SKM-1 treated with dmso at 0.1 percent for 144 hours (cell line): ENCODE measurements around the gene RAC3.

Experiments
- DNase-seq: peaks from one replicate; lab custom pipeline; 2025; ENCODE audit not compliant: unreplicated experiment; lab: John Stamatoyannopoulos, UW

The RAC3 gene

GRCh38 chr17:82011617-82012187, 19.8 kb upstream of the RAC3 start:
- DNase-seq, result no peak

DNA sequence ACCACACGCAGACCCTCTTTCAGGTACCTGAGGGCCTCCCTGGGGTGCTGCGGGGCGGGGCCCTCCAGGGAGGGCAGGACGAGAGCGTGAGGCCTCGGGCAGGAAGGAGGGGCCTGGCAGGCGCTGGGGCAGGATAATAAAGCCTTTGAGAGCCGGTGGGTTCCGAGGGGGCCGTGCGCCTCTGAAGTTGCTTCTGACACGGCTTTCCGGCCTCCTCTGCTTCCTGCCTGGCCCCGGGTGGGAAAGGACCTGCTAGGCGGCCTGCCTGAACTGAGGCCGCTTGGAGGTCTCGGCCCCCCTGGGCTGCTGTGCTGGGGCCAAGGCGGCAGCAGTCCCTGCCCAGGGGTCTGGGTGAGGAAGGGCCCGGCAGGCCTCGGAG, 19.2 kb upstream of the RAC3 start:
- DNase-seq, result no peak

- no peak for DNase-seq
Measured at GRCh38 chr17:82012640-82013295, 18.7 kb upstream of the RAC3 start.

DNA sequence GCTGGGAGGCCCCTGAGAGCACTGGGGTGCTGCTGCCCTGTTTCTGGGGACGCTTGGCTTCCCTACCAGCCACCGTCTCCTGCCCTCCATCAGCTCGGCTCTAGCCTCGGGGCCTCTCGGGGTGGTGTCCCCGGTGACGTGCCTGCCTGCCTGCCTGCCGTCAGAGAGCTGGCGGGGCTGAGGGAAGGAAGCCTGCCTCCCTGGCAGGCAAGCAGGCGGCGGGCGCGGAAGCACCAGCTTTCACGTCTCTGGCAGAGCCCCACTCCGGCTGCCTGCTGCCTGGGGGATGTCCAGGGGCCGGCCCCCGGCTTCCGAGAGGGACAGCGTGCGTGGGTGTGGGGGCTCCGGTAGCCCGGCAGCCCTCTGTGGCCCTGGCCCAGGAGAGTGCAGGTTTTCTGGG, 18.1 kb upstream of the RAC3 start:
- no peak for DNase-seq

DNA sequence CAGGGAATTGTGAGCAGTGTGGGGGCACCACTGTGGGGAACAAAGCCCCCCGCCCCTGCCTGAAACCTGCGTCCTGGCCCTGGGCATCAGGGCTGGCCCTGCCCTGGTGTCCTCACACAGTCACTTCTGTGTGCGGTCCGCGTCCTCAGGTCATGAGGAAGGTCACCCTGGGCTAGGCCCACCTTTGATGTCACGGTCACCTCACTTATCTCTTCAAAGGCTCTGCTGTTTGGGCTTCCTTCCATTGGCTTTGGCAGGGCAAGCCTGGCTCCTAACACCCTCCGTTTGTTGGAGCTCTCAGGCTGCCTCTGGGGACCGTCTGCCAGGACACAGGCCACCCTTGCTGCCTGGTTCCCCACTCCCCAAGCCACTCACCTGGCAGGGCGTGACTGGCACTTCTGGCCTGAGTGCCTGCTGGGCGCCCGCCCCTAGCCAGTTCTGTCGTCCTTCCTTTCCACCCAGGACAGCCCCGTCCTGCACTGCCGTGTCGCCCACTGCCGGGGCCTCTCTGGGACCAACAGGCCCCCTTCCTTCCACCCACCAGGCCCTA, 17.6 kb upstream of the RAC3 start:
- no peak for DNase-seq

DNA sequence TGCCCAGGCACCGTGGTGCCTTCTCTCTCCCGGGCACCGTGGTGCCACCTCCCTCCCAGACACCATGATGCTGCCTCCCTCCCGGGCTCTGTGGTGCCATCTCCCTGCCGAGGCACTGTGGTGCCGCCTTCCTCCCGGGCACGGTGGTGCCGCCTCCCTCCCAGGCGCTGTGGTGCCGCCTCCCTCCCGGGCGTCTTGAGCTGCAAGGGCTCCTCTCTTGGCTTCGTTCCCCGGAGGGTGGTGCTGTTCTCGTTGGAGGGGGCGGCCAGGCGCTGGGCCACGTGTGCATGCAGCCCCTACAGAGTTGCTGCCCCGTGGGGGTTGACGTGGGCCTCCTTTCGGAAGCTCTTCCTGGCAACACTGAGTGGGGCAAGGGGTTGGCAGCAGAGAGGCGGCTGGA, 17.0 kb upstream of the RAC3 start:
- DNase-seq, result no peak

- DNase-seq, result no peak
Measured at GRCh38 chr17:82014971-82015310, 16.5 kb upstream of the RAC3 start.

DNA sequence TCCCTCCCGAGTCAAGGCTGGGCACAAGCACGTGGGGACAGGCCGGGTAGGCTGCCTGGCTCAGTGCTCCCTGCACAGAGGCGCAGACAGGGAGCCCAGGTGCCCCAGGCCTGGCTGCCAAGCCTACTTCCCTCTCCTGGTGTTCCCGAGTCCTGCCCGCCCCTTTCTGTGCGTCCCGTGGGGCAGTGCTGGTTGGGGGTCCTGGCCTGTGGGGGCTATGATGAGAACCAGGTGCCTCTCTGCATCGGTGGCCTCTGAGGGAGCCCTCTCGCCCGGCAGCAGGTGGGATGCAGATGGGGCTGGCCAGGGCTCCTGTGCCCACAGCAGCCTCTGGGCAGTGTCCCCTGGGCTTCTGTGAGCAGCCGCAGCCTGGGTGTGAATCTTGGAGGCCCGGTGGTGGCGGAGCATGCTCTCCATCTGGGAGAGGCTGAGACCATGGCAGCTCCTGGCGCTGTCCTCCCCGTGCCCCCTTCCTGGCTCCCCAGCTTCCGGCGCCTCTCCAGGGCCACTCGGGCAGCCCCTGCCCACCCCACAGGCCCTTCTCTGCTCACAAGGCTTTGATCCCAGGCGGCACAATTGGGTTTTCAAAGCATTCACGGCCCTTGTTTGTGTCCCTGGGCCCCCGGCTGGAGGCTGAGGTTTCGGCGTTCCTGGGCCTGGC, 16.0 kb upstream of the RAC3 start:
- DNase-seq, result no peak

DNA sequence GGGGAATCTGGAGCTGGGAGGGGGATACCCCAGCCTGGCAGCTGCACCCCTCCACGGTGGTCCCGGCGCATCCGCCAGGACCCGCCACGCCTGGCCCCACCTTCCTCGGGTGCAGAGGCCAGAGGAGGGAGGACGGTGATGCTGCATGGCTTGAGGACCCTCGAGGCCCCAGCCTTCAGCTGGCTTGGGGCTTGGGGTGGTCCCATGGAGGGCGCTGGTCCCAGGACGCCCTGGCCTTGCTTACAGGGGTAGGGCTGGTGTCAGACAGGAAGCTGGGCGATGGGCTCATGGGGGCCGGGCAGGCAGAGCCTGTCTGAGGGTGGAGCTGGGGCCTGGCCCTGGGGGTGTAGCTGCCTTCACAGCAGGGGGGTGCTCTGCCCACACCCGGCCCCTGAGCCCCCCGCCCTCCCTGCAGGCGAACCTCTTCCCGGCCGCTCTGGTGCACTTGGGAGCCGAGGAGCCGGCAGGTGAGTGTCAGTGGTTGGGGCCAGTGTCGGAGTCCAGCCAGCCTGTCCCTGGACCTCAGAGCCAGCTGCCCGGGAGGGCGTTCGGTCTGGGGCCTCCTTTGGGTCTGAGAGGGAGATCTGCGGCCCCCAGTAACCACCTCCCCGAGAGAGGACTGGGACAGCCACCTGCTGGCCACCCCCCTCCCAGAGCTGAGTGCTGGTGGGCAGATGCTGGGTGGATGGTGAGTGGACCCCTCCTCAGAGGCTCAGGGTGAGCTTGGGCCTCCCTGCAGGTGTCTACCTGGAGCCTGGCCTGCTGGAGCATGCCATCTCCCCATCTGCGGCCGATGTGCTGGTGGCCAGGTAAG, 15.2 kb upstream of the RAC3 start:
- no peak for DNase-seq

- no peak for DNase-seq
Measured at GRCh38 chr17:82016875-82017459, 14.5 kb upstream of the RAC3 start.

- no peak for DNase-seq
Measured at GRCh38 chr17:82017612-82018151, 13.8 kb upstream of the RAC3 start.

GRCh38 chr17:82018152-82018988, 13.1 kb upstream of the RAC3 start:
- DNase-seq, result no peak

DNA sequence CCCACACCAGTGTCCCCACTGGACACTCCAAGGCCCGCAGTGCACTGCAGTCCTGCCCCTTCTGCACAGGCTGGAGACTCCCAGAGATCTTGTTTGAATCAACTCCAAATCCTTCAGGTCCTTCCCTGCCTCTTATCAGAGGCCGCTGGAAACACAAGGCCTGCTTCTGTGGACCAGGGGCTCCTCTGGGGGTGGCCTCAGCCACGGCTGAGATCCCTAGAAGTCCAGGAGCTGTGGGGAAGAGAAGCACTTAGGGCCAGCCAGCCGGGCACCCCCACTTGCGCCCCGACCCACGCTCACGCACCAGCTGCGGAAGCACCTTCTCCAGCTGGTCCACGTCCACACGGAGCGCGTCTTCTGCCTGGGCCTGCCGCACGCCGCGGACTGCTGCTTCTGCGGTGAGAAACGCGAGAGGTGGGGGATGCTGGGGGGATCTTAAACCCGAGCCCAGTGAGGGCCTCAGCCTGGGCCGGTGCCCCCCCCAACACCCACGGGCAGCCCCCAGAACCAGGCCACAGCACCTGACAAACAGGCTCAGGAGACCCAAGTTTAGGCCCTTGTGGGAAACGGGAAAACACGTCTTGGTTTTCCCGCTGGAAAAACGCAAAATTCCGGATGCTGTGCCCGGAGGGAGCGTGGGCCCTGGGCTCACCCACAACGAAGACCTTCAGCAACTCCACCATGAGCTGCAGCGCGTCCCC, 12.3 kb upstream of the RAC3 start:
- DNase-seq, result no peak

DNA sequence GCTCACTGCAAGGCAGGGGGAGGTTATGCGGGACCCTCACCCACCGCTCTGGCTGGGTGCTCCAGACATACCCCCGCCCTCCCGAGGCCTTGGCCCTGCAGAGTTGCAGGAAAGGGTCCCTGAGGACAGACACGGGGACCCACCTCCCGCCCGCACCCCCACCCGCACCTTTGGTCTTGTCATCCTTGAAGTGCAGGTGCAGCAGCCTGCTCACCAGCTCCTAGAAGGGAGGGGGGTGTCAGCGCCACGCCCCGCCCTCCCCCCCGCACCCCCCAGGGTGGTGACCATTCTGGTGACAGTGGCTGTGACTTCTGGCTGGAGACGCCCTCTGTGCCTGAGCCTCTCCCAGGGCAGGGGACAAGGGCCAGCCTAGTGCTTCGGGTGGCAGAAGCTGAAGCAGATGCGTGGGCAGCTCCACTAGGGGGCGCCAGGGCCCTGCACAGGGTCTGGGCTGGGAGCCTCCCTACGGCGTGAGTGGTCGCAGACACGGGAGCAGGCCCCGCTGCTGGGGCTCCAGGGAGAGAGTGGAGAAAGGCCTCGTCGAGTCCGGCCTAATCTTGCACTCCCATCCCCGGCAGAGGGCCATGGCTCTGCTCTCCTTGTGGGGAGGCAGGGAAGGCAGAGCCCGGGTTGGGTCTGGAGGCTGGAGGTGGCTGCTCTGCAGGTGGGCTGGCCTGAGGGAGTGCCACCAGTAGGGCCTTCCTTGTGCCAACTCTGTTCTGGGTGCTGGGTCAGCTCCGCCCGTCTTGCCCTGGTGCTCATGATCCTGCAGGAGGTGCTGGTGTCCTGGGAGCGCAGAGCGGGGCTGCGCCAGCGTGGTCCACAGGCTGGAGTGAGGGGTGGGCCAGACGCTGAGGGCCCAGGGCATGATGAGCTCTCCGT, 11.5 kb upstream of the RAC3 start:
- DNase-seq, result peak; percentile 62

DNA sequence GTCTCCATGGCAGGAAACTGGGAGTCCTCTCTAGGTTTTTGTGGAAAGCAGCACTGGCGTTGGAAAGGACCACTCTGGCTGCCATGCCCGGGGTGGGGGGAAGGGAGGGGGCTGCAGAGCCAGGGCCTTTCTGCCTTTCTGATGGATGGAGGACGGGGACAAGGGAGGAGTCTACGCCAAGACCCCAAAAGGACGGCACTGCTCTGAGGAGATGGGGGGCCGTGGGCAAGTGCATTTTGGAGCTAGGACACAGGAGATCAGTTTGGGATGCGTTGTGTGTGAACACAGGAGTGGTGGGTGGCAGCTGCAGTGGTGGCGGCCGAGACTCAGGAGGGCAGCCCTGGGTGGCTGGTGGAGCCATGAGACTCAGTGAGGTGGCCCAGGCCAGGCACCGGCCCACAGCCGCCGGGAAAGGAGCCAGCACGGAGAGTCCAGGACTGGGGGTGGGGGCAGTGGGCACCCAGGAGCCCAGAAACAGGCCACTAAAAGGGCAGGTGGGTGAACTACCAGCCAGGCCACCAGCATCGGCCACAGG, 10.8 kb upstream of the RAC3 start:
- no peak for DNase-seq

DNA sequence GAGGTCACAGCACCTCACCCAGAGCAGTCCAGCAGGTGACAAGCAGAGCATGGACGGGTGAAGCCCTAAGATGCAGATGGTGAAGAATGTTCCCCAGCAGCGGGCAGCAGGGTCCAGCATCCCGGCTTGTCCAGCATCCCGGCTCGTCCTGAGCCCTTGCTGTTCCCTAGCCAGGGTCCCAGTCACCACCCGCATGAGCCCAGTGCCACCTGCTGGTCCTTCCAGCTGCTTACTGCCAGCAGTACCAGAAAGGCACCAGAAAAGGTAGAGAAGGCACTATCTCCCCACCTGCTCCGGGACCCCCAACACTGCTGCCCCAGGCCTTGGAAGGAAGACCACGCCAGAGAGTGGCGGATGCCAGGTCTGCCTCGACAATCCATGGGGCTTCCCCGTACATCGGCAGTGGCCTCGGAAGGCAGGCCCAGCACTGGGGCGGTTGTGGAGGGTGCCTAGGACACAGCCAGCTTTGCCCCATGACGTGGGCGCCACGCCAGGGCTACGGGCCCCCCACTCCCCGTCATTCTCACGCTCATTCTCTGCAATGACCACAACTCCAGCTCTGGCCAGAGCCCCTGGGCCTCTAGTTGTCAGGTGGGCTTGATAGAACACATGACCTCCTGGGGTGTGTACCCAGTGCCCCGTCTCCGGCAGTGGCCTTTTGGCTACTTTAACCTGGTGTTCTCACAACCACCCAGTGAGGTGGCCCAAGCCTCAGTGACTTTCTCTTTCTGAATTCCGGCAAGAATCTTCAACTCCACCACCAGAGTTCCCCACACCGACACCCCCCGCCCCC, 10.2 kb upstream of the RAC3 start:
- DNase-seq, result no peak

DNA sequence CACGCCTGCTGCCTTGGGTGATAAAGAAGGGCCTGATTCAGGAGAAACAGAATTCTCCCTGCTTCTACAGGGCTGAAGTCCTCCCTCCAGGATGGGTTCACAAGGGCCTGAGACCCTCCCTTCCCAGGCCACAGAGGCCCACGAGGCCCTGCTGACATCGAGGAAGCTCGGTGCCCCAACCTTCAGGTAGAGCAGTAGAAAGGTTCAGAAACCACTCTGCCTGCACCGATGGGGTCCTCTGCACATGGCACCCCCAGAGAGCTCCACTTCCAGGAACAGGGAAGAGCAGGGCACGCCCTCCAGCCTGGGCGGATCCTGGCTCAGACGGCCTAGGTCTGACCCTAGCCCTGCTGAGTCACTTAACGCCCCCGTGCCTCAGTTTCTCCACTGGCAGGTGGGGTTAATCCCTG, 9.6 kb upstream of the RAC3 start:
- DNase-seq, result no peak
